ENCODE results near the gene UNC45A.

UNC45A gene

DNA sequence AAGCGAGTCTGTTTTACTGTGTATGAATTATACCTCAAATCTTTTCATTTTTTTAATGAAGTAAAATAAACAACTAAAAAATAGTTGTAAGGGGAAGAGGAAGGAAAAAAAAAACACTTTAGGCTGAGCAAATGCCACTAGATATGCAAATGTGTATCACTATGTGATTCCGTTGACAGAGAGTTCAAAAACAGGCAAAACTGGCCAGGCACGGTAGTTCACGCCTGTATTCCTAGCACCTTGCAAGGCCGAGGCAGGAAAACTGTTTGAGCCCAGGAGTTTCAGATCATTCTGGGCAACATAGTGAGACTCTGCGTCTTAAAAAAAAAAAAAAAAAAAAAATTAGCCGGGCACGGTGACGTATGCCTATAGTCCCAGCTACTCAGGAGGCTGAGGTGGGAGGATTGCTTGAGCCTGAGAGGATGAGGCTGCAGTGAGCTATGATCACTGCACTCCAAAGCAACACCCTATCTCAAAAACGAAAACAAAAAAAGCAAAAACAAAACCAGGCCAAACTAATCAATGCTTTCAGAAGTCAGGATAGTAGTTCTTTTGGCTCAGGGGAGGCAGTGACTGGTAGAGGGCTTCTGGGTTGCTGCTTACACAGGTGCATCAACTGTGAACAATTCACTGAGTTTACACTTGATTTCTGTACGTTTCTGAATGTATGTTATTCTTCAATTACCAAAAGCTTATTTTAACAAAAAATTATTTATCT lies 51.9 kb downstream of the UNC45A start:
- Histone ChIP-seq H3K4me1 (no peaks in the 10 kb centered on the region), H3K9me3 (no peaks in the 10 kb centered on the region), H3K4me3 (no peak overlapping the region), H3K36me3 (peaks cover 0 to 6% (median 0%) of the 10 kb centered on the region in 3 donors), H3K27ac (no peak overlapping the region), H3K27me3 (no peaks in the 10 kb centered on the region)
- TF ChIP-seq, protein P1, sequence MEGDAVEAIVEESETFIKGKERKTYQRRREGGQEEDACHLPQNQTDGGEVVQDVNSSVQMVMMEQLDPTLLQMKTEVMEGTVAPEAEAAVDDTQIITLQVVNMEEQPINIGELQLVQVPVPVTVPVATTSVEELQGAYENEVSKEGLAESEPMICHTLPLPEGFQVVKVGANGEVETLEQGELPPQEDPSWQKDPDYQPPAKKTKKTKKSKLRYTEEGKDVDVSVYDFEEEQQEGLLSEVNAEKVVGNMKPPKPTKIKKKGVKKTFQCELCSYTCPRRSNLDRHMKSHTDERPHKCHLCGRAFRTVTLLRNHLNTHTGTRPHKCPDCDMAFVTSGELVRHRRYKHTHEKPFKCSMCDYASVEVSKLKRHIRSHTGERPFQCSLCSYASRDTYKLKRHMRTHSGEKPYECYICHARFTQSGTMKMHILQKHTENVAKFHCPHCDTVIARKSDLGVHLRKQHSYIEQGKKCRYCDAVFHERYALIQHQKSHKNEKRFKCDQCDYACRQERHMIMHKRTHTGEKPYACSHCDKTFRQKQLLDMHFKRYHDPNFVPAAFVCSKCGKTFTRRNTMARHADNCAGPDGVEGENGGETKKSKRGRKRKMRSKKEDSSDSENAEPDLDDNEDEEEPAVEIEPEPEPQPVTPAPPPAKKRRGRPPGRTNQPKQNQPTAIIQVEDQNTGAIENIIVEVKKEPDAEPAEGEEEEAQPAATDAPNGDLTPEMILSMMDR (IDR thresholded peaks at IDR 0.05): no peak
- intact Hi-C loops (cut with DNase I; ENCODE audit: low total_unique reads): no loop called here
- no peak for DNase-seq

DNA sequence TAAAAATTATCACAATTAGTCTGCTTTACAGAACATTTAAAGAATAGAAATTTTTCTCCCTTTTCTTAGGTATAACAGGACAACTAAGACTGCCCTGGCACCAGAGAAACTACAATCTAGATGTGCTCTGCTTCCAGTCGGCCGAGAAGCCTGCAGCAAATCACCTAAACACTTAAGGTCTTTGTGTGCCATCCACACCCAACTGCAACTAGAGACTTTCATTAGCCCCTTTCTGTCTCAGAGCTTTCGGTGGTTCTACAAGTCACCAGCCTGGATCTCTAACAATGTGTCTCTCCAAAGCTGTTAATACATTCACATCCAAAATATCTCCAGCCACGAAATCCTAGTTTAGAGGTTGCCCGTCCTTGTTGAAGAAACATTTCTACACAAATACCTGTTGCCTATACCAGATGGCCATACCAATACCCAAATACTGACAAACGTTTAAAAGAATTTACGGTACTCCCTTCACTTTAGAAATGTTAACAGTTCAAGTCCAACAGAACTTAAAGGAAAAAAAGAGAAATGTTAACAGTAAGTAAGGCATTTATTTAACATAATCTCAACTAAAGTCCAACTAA lies 52.6 kb downstream of the UNC45A start:
- intact Hi-C loops (cut with DNase I; ENCODE audit: low total_unique reads): no loop called here
- Histone ChIP-seq H3K27ac (no peak overlapping the region), H3K36me3 (no peaks in the 10 kb centered on the region), H3K27me3 (no peaks in the 10 kb centered on the region), H3K4me1 (no peaks in the 10 kb centered on the region), H3K4me3 (no peak overlapping the region), H3K9me3 (no peaks in the 10 kb centered on the region)
- TF ChIP-seq, protein P1 (IDR thresholded peaks at IDR 0.05): no peak
- DNase-seq: no peak

DNA sequence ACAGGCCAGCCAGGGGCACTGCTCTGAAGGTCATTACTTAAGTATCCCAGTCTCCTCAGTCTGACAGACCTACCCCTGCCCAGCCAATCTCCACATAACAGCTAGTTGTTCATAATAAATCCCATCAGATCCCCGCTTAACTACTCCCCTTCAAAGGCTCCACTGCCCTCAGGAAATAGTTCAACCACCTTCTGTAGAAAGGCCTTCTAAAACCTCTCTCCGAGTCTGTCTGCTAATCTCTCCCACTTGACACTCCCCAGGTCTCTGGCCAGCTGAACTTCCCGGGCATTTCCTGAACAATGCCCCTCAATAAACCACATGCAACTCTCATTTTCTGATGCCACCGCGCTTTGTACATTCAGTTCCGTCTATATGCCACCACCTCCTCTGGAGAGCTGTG lies 53.2 kb downstream of the UNC45A start:
- Histone ChIP-seq H3K27me3 (no peaks in the 10 kb centered on the region), H3K9me3 (no peaks in the 10 kb centered on the region), H3K4me1 (peaks cover 0 to 3% (median 1%) of the 10 kb centered on the region in 4 donors), H3K27ac (no peak overlapping the region), H3K4me3 (no peak overlapping the region), H3K36me3 (no peaks in the 10 kb centered on the region)
- TF ChIP-seq, protein P1 (IDR thresholded peaks at IDR 0.05): no peak
- no peak for DNase-seq
- intact Hi-C loops (cut with DNase I; ENCODE audit: low total_unique reads): no loop called here

DNA sequence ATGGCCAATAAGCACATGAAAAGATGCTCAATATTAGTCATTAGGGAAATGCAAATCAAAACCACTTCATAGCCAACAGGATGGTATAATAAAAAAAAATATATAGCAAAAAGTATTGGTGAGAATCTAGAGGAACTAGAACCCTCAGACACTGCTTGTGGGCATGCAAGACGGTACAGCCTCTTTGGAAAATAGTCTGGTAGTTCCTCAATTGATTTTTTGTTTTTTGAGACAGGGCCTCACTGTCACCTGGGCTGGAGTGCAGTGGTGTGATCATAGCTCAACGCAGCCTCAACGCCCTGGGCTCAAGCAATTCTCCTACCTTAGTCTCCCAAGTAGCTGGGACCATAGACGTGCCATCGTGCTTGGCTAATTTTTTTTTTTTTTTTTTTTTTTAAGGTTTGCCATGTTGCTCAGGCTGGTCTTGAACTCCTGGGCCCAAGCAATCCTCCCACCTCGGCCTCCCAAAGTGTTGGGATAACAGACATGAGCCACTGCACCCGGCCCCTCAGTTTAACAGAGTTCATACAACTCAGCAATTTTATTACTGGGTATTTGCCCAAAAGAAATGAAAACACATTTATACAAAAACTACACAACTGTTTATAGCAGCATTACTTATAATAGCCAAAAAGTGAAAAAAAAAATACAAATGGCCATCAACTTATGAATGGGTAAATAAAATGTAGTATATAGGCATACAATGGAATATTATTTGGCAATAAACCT lies 54.1 kb downstream of the UNC45A start:
- intact Hi-C loops (cut with DNase I; ENCODE audit: low total_unique reads): no loop called here
- no peaks in the 10 kb centered on the region for H3K9me3 ChIP-seq
- H3K27me3 ChIP-seq: no peaks in the 10 kb centered on the region
- peaks cover 0 to 12% (median 4%) of the 10 kb centered on the region in 4 donors for H3K4me1 ChIP-seq
- TF ChIP-seq, protein P1 (IDR thresholded peaks at IDR 0.05): no peak
- no peak for DNase-seq
- H3K27ac ChIP-seq: no peak overlapping the region
- H3K4me3 ChIP-seq: no peak overlapping the region
- no peaks in the 10 kb centered on the region for H3K36me3 ChIP-seq

DNA sequence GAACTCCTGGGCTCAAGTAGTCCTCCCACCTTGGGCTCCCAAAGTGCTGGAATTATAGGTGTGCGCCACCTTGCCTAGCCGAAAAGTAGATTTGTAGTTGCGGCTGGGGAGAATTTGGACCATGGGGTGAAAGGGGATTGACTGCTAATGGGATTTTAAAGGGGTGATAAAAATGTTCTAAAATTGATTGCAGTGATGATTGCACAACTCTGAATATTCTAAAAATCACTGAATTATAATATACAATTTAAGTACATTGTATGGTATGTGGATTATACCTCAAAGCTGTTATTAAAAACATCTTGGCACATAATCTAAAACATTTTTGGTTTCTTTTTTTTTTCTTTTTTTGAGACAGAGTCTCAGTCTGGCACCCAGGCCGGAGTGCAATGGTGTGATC lies 55.4 kb downstream of the UNC45A start:
- H3K4me1 ChIP-seq: peaks cover 0 to 12% (median 4%) of the 10 kb centered on the region in 4 donors
- DNase-seq: no peak
- H3K4me3 ChIP-seq: no peak overlapping the region
- TF ChIP-seq, protein P1 (IDR thresholded peaks at IDR 0.05): no peak
- intact Hi-C loops (cut with DNase I; ENCODE audit: low total_unique reads): loop anchor here (5.0 kb wide), 1 partner anchor 33 kb away; no protein-coding TSS in a partner anchor
- no peaks in the 10 kb centered on the region for H3K36me3 ChIP-seq
- no peaks in the 10 kb centered on the region for H3K9me3 ChIP-seq
- H3K27ac ChIP-seq: no peak overlapping the region
- no peaks in the 10 kb centered on the region for H3K27me3 ChIP-seq

Measured in tibial artery (tissue), 4 donors.